Brain microvascular endothelial cell (primary cell): Measurements from ENCODE around the gene KRT81.
"Not testable (repeated sequence)": the region's sequence is repeated elsewhere in the genome, so short reads cannot be mapped to it uniquely, and the experiment has no call there.

Experiments
- DNase-seq: peaks from one replicate; pipeline ENCODE4 v3.0.0-alpha.2; 2020
- H3K27ac ChIP-seq: fragments of 250-450 bp; sonication (Bioruptor Pico); 2 replicates; pipeline ENCODE4 v1.5.1; 2020; ENCODE audit warnings: mild to moderate bottlenecking, moderate library complexity
- H3K27me3 ChIP-seq: fragments of 250-450 bp; sonication (Bioruptor Pico); replicated peaks from 2 replicates; pipeline ENCODE4 v1.5.1; 2020; ENCODE audit warnings: mild to moderate bottlenecking
- H3K36me3 ChIP-seq: fragments of 250-450 bp; sonication (Bioruptor Pico); replicated peaks from 2 replicates; pipeline ENCODE4 v1.5.1; 2020; ENCODE audit warnings: mild to moderate bottlenecking
- H3K4me3 ChIP-seq: 2 replicates; pipeline ENCODE4 v1.5.1; 2011; ENCODE audit warnings: low read depth, mild to moderate bottlenecking, control low read depth, low read length, moderate library complexity
- CTCF ChIP-seq: IDR thresholded peaks from 2 replicates; pipeline ENCODE4 v1.5.1; 2011; ENCODE audit warnings: low read depth, mild to moderate bottlenecking, moderate library complexity, low read length, control low read depth, inconsistent platforms; ENCODE audit errors: missing control alignments
- in situ Hi-C: cut with HindIII; loops from 2 replicates; pipeline ENCODE4 v1.10.0; 2017; ENCODE audit warnings: low sequenced_read_pairs, low pct_ligation_motif_present

The KRT81 gene

GRCh38 chr12:52252175-52252615, 39.1 kb downstream of the KRT81 start:
- H3K4me3 ChIP-seq, H3K27me3 ChIP-seq, DNase-seq, in situ Hi-C loops, H3K36me3 ChIP-seq, H3K27ac ChIP-seq: not testable (repeated sequence)
- peak; percentile 43 for TF ChIP-seq CTCF

- H3K4me3 ChIP-seq: no peak overlapping the region
- no peak for TF ChIP-seq CTCF
- no peak for DNase-seq
- no peak overlapping the region for H3K27ac ChIP-seq
- no peaks in the 10 kb centered on the region for H3K36me3 ChIP-seq
- no peaks in the 10 kb centered on the region for H3K27me3 ChIP-seq
- in situ Hi-C loops: no loop called here
Observed at GRCh38 chr12:52251367-52252051, 39.8 kb downstream of the KRT81 start.

- TF ChIP-seq CTCF: no peak
- H3K4me3 ChIP-seq: no peak overlapping the region
- no peaks in the 10 kb centered on the region for H3K27me3 ChIP-seq
- H3K36me3 ChIP-seq: no peaks in the 10 kb centered on the region
- H3K27ac ChIP-seq: no peak overlapping the region
- DNase-seq: no peak
- in situ Hi-C loops: no loop called here
Observed at GRCh38 chr12:52250048-52250990, 41.0 kb downstream of the KRT81 start.

- H3K27ac ChIP-seq: no peak overlapping the region
- in situ Hi-C loops: no loop called here
- H3K27me3 ChIP-seq: no peaks in the 10 kb centered on the region
- TF ChIP-seq CTCF: no peak
- no peak for DNase-seq
- H3K4me3 ChIP-seq: no peak overlapping the region
- no peaks in the 10 kb centered on the region for H3K36me3 ChIP-seq
Observed at GRCh38 chr12:52249511-52250047, 41.8 kb downstream of the KRT81 start.

- in situ Hi-C loops: no loop called here
- no peaks in the 10 kb centered on the region for H3K27me3 ChIP-seq
- H3K27ac ChIP-seq: no peak overlapping the region
- no peak for TF ChIP-seq CTCF
- no peaks in the 10 kb centered on the region for H3K36me3 ChIP-seq
- no peak for DNase-seq
- H3K4me3 ChIP-seq: no peak overlapping the region
Observed at GRCh38 chr12:52248541-52249461, 42.5 kb downstream of the KRT81 start.
